DMS 273 (cell line): ENCODE measurements around the gene GNB5.

ENCODE experiments used
- DNase-seq: peaks from one replicate; lab custom pipeline; 2025; ENCODE audit not compliant: unreplicated experiment; lab: John Stamatoyannopoulos, UW

The GNB5 gene

DNA sequence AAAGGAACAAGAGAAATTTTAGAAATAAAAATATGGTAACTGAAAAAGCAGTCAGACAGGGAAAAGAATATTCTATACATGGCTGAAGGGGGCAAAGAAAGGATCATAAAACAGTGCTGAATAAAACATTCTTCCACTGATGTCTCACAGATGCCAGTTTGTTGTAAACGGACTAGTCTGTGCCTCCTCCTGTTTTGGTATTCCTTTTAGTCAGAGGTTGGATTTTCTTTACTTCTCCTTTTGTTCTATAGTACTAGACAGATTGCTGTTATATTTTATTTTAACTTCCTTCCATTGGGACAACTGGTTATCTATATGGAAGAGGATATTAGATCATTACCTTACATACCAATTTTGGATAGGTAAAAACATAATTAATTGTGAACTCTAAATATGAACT, 16.0 kb upstream of the GNB5 start:
- no peak for DNase-seq

DNA sequence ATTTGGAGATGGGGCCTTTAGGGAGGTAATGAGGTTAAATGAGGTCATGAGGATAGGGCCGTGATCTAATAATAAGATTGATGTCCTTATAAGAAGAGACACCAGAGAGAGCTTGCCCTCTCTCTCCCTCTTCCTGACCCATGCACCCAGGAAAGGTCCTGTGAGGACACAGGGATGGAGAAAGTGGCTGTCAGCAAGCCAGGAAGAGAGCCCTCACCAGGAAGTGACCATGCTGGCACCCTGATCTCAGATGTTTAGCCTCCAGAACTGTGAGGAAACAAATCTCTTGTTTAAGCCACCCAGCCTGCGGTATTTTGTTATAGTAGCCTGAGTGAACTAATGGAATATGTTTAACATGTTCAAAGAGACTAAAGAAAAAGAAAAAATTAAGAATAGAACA, 15.3 kb upstream of the GNB5 start:
- no peak for DNase-seq

DNA sequence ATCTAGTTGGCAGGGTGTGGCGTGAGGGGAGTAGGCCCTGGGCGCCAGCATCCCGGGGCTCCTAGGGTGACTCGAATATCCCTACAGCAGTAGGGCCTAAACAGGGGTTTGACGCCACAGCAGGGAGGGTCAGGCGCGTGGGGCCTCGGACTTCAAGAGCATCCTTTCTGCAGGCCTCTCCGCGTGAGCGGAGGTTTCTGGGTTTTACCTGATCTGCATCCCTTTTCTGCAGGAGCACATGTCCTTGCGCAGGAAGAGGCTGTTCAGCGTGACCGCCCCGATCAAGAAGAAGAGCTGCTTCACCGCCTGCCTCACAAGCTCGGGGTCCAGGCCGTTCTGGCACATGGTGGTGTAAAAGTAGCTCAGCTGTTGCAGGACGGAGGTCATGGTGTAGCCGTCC, 13.5 kb upstream of the GNB5 start:
- no peak for DNase-seq

DNA sequence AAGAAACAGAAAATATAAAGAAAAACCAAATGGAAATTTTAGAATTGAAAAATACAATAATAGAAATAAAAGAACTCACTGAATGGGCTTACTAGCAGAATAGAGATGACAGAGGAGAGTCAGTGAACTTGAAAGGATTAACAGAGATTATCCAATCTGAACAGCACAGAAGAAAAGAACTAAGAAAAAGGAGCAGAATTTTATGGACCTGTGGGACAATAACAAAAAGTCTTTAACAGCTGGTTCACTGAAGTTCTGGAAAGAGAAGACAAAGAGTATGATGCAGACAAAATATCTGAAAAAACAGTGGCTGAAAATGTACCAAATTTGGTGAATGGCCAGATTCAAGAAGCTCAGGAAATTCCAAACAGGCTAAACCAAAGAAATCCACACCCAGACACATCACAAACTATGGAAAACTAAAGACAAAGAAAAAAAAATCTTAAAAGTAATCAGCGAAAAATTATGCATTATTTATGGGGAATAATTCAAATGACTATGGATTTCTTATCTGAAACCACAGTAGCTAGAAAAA, 9.7 kb upstream of the GNB5 start:
- no peak for DNase-seq

DNA sequence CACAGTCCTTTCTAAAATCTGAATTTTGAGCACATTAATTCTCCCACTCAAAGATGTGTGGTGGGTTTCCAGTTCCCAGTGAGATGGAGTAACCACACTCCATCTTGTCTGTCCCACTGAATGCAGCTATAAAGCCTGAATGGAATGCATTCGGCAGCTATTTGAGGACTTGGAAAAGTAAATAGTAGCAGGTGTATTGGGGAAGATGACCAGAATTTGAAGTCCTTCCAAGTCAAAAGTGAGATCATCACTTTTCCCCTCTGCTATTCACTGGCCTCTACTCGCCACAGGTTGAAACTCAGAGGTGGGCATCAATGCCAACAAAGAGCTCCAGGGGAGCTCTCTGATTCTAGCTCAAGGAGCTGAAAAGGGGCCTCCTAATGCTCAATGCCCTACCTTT, 8.1 kb upstream of the GNB5 start:
- no peak for DNase-seq

DNA sequence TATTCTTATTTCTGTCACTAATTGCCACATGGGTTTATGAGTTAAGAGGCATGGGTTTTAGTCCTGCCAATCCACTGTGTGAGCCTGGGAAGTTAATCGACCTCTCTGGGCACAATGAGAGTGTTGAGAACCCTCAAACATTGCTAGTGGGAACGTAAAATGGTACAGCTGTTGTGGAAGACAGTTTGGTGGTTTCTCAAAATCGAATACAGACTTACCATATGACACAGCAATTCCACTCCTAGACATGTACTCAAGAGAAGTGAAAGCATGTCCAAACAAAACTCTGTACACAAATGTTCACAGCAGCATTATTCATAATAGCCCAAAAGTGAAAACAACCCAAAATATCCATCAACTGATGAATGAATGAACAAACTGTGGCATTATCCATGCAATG, 5.7 kb upstream of the GNB5 start:
- no peak for DNase-seq

DNA sequence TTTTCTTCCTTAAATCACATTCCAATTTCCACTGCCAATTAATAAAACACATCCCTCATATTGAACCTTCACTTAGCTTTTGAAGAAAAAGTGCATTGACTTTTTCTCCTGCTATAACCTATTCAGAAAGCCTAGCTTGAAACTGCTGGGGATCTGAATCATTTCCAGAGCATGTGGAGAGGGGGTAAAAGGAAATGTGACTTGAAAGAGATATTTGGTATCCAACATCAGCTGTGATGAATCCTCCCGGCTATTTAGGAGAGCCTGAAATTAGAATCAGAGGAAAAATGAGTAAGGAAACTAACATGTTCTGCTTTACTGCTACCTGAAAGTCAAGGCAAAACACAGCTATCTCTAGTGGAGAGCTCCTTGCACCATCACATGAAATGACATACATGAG, 2.6 kb upstream of the GNB5 start:
- DNase-seq: no peak

DNA sequence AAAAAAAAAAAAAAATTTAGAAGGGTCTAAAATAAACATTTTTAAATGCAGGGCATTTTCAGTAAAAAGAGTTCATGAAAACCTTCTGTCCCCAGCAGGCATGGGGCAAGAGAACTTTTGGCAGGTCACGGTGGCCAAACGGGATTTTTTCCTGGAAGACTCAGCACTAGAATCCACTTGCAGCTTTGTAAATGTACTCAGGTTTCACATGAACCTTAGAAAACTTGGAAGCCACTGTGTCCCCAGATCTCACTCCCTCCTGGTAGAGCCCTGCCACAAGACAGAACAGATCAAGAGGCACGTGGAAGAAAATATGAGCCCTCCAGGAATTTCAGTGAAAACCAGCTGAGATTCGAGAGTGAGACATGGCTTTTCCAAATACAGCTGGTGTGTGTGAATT, 2.1 kb upstream of the GNB5 start:
- no peak for DNase-seq

DNA sequence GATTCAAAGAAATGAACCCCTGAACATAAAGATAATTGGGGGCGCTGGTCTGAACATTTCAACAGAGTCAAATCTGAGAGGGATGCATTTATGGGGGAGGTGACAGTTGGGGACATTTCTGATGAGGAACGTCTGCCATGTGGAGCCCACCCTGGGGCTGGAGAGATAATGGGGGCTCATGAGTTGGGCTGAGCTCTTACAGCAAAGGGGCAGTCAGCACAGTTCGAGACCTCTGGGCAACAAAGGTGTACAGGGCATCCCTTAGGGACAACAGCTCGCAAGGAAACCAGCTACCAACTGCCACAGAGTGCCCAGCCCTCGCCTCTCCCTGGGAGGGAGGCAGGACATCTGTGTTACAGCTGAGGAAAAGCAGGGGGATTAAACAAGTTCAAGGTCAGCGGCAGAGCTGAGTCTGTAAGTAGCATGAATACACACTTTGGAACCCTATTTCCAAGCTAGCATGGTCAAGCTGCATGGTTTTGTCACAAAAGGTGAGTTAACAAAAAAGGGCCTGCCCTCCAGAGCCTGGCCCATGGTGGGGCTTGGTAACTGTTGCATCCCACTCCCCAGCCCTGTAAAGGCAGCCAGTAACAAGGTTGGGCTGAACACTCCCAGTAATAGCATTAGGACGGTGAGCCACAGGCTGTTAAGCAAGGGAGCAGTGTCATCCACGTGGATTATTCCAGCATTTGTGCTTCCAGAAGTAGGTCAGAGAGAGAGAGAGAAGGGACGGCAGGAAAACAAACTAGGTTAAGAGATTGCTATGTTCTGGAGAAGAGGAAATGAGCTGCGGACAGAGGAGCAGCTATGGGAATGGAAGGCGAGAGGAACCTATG, 4.3 kb downstream of the GNB5 start:
- no peak for DNase-seq

DNA sequence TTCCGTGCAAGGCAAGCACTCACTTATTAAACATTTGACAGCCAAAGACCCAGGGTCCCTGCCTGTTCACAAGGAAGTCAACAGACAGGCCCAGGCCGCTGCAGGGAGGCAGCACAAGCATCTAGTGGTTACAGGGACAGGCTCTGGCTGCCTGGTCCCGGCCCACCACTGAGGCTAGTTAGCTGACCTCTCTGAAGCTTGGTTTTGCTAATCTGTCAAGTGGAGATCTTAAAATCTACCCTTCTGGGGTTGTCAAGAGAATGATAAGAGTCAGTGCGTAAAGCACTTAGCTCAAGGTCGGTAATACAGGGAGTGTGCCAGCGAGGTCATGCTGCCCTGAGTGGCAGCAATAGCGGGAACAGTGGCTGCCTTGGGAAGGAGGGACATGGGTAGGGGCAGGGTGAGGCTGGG, 6.0 kb downstream of the GNB5 start:
- DNase-seq: no peak

DNA sequence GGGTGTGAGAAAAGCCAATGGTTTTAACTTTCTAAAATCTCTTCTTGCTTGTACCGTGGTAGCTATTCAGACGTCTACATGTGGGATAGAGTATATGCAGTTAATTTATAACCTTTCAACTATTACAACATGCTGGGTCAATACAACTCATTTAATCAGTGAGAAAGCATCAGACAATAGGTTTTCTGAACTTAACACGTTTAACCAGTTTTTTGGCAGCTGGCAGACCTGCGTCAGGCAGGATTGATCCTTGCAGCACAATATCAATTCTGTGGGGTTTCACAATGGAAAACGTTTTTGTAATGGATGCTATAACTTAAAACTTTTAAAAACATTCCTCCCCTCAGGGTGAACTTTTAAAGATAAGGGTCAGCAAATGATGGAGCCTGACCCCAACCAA, 6.5 kb downstream of the GNB5 start:
- DNase-seq: no peak

DNA sequence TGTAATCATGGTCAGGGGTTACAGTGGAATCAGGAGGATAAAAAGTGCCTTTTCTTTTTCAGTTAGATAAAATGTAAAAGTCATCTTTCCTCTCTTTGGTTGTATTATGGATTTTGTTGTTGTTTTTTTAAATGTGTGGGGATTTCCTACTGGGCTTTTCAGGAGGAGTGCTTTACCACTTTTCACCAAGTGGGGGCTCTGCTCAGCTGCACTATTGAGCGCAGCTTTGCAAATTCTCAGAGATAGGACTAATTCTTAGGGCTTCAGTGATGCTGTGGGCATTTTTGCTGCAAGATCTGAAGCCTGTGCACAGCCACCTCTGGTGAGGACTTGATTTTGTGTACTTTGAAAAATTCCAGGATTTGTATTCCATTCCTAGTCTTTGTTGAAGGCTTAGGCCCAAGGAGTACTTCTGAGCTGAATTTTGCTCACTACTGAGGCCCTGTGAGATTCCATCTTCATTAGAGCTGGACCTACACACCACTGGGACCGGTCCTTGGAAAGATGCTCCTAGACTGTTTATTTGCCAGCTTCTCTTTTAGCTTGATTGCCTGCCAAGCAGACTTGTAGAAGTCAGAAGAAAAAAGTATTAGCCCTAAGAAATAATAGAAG, 7.5 kb downstream of the GNB5 start:
- DNase-seq: peak; percentile 9

DNA sequence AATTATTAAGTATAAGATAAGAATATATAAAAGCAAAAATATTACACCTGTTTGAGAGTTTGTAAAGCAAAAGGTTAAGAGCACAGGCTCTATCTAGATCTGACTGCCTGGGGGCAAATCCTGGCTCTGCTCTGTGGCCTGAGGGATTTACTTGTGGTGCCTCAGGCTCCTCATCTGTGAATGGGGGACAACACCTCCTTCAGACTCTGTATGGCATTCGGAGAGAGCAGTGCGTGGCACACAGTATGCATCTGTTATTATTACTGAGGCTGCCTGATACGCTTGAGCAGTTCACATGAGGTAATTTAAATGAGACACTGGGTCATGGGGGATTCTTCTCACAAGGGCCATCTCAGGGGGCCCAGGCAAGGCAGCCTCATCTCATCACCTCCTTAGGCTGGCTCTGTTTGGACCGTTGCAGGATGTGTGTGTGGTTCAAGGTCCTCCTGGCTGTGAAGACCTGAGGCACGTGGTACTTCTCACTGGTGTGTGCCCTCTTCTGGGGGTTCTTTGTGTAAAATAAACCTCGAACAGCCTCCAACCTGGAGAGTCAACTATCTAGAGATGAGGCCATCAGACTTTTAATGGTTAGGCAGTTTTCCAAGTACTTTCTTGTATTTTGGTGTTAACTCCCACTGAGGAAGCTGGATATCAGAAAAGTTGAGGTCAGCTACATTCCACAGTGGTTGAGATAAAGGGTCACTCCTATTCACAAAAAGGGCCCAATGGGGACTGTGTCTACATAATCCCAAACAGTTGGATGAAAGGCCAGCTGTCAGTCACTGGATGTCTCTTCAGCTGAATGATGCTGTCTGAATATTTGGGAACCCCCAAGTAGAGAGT, 9.0 kb downstream of the GNB5 start:
- DNase-seq: no peak

DNA sequence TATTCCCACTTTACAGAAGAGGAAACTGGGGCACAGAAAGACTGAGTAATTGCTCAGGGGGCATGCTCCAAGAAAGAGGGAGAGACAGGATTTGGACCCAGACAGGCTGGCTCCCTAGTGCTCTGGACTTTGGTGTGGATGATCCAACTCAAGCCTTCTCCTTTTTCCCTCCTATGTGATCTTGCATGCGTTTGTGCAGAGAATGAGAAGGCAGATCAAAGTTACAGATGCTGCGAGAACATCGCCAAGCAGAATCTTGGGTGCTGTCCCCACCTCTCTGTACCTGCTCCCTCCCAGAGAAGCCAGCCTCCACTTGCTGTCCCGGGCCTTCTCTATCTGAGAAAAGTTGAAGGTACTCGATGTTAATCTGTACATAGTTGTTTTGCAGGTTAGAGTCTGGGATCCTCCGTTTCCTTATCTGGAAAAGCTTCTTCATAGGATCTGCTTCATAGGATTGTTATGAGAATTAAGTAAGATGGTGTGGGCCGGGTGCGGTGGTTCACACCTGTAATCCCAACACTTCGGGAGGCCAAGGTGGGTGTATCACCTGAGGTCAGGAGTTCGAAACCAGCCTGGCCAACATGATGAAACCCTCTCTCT, 10.2 kb downstream of the GNB5 start:
- DNase-seq: no peak

DNA sequence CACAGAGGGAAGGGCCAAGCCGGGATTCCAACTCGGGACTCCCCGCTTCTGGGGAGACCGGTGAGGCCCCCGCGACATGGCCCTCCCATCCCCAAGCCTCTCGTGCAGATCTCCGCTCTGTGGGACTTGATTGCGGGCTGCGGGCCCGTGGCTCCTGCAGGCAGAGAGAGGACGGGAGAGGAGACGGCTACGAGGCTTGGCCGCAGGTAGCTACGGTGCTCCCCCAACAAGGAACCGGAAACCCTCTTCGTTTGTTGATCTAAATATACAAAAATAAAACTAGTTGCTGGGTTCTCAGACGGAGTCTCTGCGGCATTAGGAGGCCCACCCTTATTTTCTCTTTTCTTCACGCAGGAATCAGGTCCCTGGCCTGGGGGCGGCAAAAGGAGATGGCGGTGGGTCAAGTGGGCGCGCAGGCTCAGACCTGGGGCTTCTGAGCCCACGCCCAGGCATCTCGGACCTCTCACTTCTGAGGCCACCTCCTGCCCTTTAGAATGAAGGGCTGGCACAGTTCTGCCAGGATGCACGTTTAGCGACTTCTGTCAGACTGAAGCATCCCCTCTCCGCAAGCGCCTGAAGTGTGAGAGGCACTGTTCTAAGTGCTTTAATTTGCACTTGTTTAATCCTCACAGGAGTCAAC, 10.9 kb downstream of the GNB5 start:
- DNase-seq: no peak

DNA sequence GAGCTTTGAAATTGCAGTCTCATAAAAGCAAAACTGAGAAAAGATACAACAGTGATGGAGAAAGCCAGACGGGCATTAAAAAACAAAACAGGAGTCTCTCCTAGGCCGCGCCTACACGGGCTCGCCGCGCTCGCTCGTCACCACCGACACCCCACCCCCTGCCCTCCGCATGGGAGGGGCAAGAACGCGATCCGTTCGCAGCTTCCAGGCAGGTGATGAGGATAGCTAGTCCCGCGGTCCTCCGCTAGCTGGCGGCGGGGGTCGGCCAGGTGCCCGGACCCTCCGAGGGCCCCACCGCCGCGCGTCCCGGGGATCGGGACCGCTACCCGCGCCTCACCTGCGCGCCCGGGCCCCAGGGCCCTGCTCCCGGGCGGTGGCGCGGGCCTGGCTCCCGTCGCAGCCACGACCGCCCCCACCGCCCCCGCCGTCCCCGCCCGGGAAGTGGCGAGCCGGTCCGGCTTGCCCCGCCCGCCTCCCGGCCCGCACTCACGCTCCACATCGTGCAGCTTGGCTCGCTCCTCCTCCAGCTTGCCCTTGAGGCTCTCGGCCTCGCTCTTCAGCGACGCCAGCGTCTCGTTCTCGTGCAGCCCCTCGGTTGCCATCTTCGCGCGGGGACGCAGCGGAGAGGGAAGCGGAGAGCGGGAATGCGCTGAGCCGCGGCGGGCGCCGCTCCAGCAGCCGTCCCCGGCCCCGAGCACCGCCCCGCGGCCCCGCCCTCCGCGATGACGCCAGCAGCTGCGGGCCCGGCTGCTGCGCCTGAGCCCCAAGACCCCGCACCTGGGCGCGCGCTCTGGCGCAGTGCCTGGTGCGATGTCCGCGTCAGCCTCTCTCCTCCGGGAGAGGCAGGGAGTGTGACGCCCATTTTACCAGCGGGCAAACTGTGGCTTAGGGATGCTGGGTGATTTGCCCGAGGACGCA, 11.7 kb downstream of the GNB5 start:
- peak; percentile 86 for DNase-seq

DNA sequence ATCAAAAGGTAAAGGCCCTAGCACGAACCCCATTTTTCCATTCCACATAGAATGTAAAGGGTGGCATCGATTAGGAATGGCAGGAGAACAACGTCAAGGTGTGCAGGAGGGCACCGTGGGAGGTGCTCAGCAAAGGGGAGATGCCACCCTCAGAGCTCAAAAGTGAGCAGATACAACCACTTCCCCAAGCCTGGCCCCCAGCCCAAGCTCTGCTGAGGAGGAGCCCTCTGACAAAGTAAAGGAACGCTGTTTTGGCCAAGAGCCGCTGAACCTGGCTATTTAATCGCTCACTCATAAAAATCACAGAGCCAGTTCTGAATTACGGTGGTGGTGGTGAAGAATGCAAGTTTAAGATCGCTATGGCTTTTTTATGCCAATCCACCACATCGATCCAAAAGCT, 12.4 kb downstream of the GNB5 start:
- peak; percentile 32 for DNase-seq

DNA sequence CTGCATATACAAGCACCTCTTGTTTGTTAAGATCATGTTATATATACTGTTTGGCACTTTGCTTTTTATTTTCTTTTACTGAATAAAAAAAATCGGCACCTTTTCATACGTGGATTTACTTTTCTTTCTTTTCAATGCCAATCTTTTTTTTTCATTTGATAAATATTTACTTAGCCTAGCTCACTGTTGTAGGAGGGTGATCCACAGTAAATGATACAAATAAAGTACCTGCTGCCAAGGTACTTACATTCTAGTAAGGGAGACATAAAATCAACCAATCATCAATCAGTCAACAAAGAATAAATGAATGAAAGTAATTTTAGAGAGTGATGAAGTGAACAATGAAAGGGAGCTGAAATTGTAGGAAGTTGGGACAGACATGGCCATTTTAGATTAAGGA, 18.3 kb downstream of the GNB5 start:
- DNase-seq: no peak

DNA sequence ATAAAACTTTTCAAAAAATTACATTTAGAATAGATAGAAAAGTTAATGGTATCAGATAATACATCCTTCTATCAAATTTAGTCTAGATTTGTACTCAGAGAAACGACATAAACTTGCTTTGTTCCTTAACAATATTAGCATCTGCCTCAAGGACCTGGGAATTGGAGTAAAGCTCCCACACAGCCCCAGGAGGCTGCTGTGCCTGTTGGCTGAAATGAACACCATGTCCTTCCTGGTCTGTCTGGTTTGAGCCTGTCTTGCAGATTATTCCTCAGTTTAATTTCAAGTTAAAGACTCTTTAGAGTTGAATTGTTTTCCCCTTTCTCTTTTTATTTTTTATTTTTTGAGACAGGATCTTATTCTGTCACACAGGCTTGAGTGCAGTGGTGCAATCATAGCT, 19.4 kb downstream of the GNB5 start:
- DNase-seq: peak; percentile 9

DNA sequence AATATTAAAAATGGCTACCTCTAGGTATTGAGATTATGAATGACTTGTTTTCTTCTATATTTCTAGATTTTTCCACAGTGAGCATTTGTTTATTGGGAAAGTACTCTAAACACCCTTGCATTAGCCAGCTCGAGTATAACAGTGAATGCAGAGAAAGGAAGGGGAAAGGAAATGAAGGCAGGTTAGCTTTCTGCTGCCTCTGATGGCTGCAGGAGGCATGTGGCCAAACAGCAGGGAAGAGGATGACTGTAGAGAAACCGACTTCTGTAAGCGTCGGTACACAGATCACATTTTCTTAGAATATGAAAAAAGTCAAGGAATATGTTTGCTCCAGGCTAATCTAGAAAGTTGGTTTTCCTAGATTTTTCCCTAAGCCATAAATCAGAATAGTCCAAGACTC, 19.8 kb downstream of the GNB5 start:
- peak; percentile 45 for DNase-seq
